ENCODE measurements around the gene MCTP1.

DNA sequence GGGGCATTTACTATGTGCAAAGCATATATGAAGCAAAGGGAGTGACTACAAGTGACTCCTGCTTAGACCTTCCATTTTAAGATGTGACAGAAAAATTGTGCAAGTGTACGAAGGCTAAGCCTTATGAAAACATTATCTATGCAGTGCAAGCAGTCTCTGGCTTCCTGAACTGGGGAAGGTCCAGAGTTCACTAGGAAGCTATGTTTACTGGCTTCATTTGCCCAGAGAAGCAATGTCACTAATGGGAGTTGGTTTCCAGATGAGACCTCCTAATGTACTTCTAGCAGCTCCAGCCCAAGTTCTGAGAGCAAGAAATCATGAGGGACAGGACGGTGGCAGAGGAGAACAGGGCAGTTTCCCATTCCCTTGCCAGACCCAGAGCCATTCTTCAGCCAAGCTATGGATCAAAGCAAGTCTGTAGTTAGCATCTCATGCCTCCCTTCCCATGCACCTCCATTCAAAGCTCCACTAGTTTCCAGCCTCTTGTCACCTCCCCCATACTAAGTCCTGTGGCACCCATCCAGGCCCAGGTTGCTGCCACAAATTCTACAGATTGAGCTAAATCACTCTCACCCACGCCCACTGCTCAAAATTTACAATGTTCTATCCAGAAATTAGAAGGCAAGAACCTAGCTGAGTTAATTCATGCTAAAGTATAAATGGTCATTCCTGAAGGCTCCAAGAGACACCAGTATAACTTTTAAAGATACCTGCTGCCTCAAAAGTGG, 21.8 kb downstream of the MCTP1 start:
- TF ChIP-seq TAF1 (IDR thresholded peaks at IDR 0.05; ENCODE audit: low read depth) (no peak), RAD21 (conservative IDR thresholded peaks at IDR 0.05) (no peak), EZH2 (IDR thresholded peaks at IDR 0.05; ENCODE audit: borderline replicate concordance, insufficient read depth, low read length, poor library complexity, severe bottlenecking) (no peak)
- TF ChIP-seq, protein P1, sequence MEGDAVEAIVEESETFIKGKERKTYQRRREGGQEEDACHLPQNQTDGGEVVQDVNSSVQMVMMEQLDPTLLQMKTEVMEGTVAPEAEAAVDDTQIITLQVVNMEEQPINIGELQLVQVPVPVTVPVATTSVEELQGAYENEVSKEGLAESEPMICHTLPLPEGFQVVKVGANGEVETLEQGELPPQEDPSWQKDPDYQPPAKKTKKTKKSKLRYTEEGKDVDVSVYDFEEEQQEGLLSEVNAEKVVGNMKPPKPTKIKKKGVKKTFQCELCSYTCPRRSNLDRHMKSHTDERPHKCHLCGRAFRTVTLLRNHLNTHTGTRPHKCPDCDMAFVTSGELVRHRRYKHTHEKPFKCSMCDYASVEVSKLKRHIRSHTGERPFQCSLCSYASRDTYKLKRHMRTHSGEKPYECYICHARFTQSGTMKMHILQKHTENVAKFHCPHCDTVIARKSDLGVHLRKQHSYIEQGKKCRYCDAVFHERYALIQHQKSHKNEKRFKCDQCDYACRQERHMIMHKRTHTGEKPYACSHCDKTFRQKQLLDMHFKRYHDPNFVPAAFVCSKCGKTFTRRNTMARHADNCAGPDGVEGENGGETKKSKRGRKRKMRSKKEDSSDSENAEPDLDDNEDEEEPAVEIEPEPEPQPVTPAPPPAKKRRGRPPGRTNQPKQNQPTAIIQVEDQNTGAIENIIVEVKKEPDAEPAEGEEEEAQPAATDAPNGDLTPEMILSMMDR (IDR thresholded peaks at IDR 0.05; ENCODE audit: poor library complexity, severe bottlenecking): no peak

All from neural cell (in vitro differentiated cells).